HG03039 (cell line): ENCODE measurements around the gene GREB1.

ENCODE experiments used
- ATAC-seq: cut with Tn5 transposase; IDR thresholded peaks from one replicate; pipeline ENCODE4 v1.9.1; 2021; ENCODE audit warnings: mild to moderate bottlenecking, moderate library complexity; ENCODE audit not compliant: unreplicated experiment

Gene GREB1, protein sequence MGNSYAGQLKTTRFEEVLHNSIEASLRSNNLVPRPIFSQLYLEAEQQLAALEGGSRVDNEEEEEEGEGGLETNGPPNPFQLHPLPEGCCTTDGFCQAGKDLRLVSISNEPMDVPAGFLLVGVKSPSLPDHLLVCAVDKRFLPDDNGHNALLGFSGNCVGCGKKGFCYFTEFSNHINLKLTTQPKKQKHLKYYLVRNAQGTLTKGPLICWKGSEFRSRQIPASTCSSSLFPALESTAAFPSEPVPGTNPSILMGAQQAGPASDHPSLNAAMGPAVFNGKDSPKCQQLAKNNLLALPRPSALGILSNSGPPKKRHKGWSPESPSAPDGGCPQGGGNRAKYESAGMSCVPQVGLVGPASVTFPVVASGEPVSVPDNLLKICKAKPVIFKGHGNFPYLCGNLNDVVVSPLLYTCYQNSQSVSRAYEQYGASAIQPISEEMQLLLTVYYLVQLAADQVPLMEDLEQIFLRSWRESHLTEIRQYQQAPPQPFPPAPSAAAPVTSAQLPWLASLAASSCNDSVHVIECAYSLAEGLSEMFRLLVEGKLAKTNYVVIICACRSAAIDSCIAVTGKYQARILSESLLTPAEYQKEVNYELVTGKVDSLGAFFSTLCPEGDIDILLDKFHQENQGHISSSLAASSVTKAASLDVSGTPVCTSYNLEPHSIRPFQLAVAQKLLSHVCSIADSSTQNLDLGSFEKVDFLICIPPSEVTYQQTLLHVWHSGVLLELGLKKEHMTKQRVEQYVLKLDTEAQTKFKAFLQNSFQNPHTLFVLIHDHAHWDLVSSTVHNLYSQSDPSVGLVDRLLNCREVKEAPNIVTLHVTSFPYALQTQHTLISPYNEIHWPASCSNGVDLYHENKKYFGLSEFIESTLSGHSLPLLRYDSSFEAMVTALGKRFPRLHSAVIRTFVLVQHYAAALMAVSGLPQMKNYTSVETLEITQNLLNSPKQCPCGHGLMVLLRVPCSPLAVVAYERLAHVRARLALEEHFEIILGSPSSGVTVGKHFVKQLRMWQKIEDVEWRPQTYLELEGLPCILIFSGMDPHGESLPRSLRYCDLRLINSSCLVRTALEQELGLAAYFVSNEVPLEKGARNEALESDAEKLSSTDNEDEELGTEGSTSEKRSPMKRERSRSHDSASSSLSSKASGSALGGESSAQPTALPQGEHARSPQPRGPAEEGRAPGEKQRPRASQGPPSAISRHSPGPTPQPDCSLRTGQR (N-terminal part only)

DNA sequence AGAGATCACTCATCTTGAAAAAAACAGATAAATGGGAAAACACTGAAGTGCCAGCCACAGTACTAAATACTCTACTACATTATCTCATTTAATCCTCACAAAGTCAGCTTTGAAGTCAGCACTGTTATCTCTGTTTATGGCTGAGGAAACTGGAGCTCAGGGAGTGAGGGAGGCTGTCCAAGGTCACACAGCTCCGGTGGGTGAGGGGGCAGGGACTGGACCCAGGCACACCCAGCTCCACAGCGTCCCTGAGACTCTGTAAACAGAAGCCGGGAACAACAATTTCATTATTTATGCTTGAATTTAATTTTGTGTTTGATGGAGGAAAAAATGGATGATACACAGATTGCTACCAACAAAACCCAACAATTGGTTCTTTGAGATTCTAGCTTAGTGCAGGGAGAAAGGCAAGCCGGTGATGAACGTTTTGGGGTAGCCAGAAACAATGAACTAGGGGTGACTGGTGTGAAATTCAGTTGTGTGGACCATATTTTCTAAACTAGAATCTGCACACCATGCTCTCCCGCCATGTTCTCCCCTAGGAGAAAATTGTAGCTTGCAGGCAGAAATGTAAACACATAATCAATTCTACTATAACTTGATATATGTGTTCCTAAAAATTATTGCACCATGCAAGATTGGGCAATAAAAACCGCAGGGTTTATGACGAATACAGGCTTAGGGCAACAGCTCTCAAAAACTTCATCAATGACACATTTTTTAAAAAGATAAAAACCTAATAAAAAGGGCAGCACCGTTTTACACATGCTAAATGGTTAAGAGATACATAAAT lies at the start of gene GREB1:
GREB1 (plus strand) TSS at position 768 of the 793 bp plus-strand sequence. CDS start 22,570 bp downstream, outside the sequence.
- no peak for ATAC-seq

DNA sequence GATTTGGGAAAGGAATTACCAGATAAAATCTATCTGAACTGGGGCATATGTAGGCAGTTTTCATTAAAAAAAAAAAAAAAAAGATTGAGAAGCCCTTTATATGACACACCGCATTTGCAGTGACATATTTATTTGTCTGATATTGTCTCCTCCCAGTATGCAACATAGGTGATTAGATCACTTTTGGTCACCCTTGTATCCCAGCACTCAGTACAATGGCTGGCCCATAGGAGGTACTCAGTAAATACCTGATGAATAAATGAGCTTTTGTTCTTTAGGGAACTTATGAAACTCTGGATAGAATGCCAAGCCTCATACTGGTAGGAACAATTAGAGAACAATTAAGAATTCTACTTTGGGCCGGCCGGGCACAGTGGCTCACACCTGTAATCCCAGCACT lies 45.0 kb upstream of the GREB1 start:
- ATAC-seq, result no peak

DNA sequence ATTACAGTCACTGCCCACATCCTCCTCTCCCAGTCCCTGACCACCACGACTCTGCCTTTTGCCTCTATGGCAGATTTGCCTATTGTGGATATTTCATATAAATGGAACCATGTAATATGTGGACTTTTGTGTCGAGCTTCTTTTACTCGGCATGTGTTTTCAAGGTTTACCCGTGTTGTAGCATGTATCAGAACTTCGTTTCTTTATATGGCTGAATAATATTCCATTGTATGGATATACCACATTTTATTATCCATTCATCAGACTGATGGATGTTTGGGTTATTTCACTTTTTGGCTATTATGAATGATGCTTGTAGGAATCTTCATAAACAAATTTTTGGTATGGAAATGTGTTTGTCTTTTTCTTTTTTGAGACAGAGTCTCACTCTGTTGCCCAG lies 43.7 kb upstream of the GREB1 start:
- ATAC-seq, result no peak

DNA sequence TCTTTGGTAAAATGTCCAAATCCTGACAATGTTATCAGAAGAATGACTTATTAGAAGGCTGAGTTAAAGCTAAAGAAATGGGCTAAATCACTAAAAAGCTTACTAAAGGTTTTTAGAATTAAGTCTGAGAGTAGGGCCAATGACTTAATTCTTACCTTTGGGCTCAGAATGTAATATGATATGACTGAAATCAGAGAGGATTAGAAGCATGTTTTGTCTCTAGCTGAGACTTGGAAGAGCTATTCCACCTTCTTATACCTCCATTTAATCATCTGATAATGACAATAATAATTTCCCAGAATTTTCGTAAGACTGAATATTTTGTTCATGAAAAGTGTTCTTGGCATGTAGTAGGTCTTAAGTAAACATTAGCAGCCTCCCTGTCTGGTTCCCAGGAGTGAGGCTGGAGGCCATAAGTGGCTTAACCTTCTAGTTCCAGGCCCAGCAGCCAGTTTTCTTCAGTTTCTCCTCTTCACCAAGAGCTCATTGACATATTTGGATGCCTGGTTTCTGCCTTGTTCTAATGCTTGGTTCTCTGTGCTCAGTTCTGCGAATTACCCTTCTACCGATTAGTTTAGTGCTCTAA lies 42.4 kb upstream of the GREB1 start:
- no peak for ATAC-seq

DNA sequence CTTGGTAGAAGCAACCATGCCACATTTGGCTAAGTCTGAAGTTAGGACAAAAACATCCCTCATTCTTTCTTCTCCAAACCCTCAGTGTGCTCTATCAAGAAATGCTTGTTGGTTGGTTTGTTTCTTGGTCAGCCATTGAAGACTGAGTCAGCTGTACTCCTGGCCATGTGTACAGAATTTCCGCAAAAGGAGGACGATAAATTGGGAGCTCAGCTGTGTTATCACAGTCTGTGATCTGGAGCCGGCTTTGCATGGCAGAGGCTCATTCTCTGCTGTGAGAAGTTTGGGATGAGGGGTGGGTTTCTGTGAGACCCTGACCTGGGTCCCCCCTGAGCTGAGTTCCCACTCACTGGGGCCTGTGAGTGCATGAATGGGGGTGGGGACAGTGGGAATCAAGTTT lies 41.6 kb upstream of the GREB1 start:
- ATAC-seq, result no peak

DNA sequence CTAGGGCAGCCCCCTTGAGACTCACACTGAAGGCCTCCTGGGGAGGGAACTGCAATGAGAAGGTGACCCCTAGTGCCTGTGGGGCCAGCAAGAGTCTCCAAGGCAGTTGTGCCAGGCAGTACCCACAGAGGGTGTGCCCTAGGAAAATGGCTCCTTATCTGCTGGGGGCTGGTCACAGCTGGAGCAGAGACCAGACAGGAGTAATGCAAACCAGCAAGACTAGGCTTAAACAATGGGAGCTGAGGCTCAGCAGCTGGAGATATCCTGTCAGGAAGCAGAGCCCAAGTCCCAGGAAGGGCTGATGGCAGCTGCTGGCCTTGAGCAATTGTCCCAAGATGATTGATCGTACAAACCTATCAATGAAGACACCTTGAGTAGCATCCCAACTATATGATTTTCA lies 41.1 kb upstream of the GREB1 start:
- ATAC-seq, result no peak

DNA sequence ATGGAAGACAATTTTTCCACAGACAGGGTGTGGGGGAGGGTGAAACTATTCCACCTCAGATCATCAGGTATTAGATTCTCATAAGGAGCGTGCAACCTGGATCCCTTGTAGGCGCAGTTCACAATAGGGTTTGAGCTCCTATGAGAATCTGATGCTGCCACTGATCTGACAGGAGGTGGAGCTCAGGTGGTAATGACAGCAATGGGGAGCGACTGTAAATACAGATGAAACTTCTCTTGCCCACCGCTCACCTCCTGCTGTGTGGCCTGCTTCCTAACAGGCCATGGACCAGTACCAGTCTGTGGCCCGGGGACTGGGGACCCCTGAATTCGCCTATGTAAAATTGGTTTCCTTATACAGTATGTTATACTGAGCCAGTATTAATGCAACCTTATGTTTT lies 40.6 kb upstream of the GREB1 start:
- ATAC-seq, result no peak

DNA sequence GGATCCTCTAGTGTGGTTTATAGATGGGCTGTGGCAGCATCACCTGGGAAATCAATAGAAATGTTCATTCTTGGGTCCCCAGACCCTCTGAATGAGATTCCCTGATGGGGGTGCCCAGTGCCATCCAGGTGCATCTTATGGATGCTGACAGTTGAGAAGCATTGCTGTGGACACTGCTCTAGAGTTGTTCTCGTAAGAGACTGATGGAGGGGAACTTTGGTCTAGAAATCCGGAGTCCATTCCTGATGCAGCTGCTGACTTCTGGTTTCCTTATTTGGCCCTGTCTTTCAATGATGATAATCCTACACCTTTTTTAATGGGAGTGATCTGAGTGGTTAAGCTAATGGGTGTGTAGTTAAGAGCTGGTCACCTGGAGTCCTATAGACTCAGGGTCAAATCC lies 39.5 kb upstream of the GREB1 start:
- ATAC-seq, result no peak

DNA sequence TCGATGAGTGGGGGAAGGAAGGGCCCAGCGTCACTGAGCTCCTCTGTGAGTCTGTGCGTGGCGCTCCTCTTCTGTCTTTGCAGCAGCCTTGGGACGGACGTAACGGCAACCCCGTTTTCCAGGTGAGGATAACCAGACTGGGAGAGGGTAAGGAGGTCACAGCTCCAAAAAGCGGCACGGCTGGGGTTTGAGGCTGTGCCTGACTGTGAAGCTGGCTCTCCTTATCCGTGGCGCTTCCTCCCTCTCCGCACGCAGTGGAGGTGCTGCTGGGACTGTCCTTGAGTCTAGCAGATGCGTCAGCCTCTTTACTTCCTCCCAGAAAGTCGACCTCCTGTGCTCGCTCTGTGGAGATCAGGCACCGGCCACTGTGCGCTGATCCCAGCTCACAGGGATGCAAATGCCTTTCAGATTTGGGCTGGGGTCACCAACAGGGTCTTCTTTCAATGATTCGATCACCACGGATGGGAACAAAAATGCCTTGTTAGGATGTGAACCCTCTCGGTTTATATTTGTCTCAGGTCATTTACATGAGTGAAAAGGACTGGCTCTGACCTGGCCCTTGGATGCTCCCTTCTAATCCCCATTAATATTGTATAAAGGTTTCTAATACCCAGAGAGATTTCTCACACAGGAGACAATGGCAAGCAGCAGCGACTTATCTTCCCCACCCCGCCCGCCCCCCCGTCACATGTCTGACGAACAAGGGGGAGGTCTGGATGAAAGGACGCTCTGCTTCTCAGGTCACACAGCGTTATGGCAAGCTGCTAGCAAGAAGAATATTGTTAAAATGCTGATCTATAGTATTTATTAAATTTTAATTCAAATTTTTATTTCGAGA lies 37.8 kb upstream of the GREB1 start:
- no peak for ATAC-seq

DNA sequence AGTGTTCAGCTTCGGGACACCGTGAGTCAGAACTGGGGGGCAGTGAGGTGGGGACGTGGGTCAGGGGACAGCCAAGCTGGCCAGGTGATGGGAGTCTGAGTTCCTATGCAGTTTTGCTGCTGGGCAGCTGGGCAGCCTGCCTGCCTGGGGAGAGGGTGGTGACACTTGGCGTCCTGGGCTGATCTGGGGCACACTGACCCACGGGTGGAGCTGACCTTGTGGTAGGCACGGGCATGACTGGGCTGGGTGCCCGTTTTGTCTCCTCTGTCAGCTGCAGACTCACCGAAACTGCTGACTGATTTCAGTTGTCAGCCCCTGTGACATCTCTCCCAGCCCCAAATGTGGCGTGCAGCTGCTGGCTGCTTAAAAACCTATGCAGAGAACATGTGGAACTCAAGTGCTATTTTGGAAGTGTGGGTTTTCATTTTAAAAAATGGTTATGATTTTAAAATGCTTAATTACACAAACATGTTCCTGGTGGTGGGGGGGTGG lies 35.3 kb upstream of the GREB1 start:
- ATAC-seq, result peak; percentile 90

DNA sequence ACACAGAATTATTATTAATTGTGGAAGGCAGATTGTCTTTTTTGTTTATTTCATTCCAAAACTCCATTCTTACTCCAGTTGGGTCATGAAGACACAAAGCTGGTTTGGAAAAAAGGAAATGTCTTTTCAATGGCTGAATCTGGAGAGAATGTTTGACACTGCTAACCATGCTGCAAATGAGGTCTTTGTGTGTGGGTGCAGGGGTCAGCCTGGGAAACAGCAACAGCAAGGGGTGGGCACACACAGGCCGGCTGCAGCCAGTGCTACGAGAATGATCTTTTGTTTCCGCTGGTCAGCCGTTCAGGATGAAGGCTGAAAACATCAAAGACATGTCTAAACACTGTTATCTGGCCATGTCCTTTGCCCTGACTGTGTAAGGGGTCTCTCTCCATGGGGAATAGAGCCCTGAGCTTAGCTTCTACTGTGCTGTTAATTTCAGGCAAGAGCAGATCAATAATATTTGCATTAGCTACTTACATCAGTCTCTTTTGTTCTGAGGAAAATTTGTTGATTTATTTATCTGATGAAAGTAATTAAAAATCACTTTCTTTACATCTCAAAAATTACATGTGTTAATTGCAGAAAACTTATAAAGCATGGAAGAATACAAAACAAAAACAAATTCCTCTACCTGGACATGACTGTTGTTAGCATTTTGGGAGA lies 34.6 kb upstream of the GREB1 start:
- no peak for ATAC-seq

DNA sequence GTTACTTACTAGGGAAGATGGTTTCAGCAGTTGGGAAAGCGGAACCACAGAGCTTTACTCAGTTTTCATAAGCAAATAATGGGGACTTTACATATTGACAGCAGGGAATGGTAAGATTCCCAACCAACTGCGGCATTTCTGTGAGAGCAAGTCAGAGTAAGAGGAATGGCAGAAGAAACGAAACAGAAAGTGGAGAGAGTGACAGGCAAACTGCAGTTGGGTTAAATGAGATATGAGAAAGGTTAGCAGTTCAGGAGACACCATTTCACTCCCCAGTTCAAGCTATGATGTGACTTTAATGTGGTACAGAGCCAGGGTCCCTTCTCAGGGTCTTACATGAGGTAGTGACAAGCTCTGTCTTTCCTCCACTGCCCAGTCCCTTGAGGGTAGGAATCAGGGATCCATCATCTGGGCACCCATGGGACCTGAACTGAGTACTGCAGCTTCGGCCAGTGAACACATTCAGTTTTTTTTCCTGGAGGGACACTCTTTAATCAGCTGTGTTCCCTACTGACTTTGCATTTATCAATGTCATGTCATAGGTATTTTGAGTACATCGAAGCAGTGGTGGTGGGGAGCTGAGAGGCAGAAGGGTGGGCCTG lies 33.0 kb upstream of the GREB1 start:
- ATAC-seq, result no peak

DNA sequence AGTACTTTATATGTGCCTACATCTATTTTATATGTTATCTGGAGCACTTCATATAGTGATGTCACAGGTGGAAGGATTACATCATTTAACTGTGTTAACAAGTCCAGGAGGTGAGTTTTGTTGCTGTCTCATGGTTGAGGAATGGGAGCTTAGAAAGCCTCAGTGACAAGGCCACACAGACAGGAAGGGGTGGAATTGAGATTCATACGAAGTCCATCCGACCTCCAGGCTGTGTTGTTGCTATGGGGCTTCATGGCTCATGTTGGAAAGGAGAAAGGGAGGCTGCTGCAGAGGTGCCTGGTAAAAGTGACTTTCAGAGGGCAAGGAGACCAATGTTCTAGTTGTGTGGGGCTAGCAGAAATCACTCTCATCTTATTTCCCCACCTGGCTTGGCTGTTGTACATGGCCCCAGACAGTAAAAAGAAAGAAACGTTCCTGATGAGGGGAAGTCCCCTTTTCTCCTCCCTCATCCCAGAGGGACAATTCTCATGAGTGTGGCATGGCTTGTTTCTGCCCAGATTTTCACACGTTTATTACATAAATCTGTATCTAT lies 31.0 kb upstream of the GREB1 start:
- no peak for ATAC-seq

DNA sequence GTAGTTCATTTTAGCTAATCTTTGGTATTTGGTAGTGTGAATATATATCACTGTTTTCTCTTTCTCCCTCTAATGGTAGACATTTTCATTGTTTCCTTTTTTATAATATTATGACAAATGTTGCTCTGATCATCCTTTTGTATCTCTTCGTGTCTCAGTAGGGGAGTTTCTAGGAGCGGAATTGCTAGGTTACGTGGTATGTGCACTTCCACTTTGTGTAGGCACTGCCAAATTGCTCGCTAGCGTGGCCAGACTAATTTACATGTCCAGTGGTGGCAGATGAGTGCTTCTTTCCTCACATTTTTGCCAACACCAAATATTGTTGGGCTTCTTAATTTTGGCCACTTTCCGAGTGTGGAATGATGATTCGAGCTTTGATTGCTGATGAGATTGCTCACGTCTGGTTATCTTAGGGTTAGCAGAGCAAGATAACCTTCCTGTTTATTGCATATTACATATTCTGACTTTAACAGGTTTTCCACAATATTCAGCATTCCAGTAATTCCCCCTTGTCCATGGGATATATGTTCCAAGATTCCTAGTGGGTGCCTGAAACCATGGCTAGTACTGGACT lies 30.4 kb upstream of the GREB1 start:
- no peak for ATAC-seq

DNA sequence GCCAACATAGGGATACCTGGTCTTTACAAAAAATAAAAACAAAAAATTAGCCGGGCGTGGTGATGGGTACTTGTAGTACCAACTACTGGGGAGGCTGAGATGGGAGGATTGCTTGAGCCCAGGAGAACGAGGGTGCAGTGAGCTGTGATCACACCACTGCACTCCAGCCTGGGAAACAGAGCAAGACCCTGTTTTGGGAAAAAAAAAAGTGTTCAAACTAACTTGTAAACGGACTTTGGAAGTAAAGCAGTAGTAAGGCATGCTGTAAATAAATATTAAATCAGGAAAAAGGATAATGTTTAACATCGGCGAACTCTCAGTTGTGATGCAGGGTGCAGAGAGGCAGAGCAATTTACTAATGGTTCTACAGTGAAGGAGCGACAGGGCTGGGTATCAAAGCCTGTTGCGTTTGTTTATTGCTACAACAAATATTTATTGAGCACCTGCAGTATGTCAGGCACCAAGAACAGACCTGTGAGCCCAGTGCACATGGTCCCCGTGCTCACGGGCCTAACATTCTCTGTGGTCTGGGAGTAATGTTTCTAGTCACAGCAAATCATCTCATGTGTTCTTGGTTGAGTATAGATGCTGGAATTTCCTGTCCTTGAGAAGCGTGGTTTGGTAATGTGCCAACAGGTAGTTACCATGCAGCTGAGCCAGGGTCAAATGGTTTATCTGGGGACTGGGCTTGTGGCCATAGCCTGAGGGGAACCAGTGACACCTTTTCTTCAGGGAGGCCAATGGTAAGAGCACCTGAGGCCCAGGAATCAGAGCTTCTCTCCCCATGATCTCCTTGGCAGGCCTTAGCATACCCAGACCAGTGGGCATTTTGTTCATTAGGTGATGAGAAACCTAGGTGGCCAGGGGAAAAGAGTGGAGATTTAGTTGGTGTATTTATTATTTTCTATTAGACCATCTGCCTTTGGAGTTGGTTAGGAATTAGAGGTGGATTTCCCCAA lies 27.9 kb upstream of the GREB1 start:
- ATAC-seq, result peak; percentile 48

DNA sequence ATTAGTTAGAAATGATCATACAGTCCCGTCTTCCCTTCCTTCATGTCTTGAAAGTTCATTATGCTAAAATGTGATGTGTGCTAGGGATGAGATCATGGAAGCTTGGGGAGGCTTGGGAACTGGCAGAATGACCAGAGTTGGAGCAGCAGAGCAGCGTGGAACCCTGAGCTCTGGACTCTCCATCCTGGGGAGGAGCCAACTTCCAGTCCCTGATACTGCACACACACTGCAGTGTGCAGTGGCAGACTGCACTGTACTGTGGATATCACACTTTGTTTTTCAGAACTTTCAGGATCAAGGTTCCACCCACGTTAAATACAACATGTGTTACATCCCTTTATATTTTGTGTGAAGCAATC lies 27.3 kb upstream of the GREB1 start:
- no peak for ATAC-seq
